ENCODE data around the gene PTPN12.
"Not testable (repeated sequence)": the region's sequence is repeated elsewhere in the genome, so short reads cannot be mapped to it uniquely, and the experiment has no call there.

Gene PTPN12

DNA sequence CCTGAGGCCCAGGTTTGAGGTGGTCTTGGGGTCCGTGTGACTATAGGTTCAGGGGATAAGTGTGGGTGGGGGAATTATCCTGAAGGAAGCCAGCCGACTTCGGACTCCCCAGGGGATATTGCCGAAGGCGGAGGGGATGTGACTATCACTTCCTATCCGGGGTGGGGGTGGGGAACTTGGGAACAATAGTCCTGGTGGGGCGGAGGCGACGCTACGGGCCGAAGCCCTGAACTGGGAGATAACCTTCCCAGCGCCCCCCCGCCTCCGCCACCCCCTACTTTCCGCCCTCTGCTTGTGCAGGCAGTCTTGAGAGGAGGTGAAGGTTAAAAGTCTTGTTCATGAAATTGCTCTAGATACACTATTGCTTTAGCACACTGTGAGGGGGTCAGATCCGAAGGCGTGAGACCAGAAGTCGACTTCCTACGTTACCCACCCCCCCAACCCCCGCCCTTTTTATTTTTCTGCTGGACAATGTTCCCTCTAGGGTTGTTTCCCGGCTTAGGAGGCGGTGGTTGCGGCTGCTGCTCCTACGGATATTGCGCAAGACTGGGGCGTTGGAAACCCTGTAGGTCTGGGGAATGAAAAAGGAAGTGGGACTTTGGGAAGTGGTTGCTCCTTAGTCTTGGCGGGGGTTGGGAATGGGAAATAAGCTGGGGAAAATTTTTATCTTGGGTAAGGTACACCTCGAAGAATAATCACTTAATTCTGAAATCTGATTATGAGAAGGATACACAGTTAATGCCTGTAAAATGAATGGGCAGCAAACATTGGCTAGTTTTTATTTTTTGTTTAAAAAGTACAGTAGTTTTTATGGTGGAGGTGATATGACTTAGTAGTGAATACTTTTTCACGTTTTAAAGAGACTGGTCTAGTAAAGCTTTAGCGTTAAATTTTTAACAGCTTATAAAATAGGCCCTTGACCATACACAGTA lies 1.5 kb downstream of the PTPN12 start:
- DNase-seq = peak in 1 of 2 donors; percentile 23

DNA sequence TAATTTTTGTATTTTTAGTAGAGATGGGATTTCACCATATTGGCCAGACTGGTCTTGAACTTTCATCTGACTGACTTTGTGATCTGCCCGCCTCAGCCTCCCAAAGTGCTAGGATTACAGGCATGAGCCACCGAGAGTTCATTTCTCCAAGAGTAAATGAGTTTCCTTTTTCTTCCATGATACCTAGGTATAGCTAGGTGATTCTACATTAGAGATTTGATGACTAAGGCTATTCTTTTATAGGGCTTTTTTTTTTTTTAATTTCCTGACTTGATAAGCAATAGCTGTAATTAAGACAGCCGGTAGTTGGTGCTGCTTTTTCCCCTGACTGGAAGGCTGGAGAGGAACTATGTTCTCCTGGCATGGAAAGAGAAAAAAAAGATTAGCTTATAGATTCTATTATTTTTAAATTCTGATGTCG lies 3.3 kb downstream of the PTPN12 start:
- no peak for DNase-seq

DNA sequence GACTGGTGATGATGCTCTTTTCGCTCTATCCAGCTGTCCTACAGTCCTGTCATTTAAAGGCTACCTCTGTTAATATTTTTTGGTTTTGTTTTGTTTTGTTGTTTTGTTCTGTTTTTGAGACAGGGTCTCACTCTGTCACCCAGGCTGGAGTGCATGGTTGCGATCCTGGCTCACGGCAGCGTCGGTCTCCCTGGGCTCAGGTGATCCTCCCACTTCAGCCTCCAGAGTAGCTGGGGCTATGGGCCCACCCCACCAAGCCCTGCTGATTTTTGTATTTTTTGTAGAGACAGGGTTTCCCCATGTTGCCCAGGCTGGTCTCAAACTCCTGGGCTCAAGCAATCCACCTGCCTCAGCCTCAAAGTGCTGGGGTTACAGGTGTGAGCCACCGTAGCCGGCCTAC lies 3.9 kb downstream of the PTPN12 start:
- DNase-seq = not testable (repeated sequence)

DNA sequence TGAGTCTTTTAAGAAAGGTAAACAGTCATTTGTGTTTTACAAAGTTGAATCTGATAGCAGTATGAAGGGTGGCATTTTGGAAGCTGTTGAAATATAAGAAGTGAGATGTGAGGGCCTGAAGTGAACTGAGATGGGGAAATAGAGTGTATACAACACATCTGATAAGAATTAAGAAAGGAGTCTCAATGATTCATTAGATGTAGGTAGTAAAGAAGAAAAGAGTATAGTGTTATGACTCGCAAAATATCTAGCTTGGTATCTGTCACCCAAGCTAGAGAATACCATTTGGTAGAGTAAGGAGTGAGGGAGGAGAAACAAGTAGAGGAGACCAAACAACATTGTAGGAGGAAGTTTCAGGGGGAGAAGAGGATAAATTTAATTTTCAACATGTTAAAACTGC lies 5.3 kb downstream of the PTPN12 start:
- no peak for DNase-seq

DNA sequence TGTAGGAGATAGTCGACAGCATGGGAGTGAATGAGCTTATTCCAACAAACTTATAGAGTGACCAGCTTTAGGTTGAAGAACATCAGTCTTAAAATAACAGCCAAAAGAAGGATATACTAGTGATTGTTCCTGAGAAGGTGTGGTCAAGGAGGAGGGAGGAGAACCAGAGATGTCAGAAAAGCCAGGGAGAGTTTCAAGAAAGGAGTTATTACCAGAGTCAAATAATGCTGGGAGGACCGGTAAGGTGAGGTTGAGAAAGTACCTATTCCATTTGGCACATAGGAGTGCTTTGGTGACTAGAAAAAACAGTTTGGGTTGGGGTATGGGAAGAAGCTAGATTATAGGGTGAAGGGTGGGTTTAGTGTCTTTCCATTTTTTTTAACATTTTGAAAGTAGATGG lies 5.8 kb downstream of the PTPN12 start:
- DNase-seq = no peak

GRCh38 chr7:77543910-77544309 lies 6.8 kb downstream of the PTPN12 start:
- no peak for DNase-seq

DNA sequence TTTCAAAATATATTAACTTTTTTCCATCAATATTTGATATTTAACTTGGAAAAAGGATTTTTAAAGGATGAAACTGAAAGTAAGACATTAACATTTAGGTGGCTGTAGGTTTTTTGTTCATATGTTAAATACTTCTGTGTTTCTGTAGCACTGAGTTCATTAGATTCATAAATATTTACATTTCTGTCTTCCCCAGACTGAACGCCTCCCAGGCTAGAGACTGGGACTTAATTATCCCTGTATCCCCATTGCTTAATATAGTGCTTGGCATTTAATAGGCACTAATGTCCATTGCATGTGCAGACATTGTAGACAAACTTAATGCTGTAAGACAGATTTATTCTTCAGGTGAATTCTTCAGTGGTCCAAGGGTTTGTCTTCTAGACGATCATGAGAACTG lies 7.4 kb downstream of the PTPN12 start:
- no peak for DNase-seq

DNA sequence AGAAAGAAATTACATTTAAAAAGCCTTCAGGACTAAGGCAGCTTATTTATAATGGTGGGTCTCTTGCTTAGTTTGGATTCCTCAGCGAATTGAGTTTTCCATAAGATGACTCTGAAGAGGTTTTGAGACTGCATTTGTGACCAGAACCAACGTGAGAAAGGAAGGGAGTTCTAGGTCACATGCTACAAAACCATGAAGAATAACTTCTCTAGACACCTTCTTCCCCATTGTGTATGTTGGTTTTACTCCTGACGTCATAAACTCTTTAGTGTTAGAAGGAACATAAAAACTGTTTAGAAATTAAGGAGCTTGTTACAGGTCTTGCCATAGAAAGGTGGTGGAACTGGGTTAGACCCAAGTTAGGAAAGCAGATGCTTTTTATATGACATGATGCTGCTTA lies 11.1 kb downstream of the PTPN12 start:
- DNase-seq = peak in 1 of 2 donors; percentile 17

- no peak for DNase-seq
These were observed 12.2 kb downstream of the PTPN12 start for GRCh38 chr7:77549106-77549870.

DNA sequence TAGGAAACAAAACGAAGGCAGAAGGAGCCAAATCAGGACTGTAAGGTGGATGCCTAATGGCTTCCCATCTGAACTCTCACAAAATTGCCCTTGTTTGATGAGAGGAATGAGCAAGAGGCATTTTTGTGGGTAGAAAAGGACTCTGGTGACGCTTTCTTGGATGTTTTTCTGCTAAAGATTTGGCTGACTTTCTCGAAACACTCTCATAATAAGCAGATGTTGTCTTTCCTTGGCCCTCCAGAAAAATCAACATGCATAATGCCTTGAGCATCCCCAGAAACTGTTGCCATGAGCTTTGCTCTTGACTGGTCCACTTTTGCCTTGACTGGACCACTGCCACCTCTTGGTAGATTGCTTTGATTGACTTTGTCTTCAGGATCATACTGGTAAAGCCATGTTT lies 13.5 kb downstream of the PTPN12 start:
- DNase-seq = no peak

GRCh38 chr7:77553123-77553522 lies 16.0 kb downstream of the PTPN12 start:
- DNase-seq = no peak

DNA sequence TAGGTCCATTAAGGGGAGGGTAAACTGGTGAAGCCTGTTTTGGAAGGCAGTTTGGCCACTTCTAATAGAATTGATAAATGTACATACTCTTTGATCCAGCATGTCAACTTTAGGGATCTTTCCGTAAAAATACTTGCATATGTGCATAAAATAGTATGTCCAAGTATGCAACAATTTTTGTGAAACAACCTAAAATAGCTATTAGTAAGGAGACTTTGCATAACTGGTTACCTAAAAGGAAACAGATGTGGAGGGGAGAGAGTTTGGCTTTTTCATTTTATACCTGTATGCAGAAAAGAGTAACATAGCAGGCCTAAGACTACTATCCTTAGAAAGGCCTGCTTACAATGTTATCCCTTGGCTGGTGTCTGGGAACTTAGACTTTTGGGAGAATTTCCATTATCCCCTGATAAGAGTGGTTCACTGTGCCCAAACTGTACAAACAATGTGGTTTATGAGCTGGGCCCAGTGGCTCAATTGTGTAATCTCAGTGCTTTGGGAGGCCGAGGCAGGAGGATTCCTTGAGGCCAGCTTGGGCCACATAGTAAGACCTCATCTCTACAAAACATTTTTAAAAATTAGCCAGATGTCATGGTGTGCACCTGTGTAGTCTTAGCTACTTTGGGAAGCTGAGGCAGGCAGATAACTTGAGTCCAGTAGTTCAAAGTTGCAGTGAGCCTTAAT lies 21.3 kb downstream of the PTPN12 start:
- DNase-seq = no peak

DNA sequence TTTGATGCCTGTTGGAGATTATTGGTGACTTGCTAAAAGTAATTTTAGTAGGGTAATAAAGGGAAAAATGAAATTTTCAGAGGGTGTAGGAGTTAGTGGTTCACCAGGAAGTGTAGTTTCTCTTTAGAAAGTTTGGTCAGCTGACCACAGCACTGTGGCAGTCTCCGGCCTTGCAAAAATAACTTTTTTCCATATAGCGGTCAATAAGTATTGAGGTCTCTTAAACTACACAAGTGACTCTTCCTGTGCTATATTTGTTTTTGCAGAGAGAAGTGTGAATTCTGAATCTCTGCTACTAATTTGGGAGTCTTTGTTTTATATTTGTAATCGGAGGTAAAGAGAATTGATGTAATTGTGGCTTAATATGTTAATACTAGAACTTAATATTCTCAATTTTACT lies 24.3 kb downstream of the PTPN12 start:
- no peak for DNase-seq

- no peak for DNase-seq
These were observed 26.2 kb downstream of the PTPN12 start for GRCh38 chr7:77563275-77563674.

DNA sequence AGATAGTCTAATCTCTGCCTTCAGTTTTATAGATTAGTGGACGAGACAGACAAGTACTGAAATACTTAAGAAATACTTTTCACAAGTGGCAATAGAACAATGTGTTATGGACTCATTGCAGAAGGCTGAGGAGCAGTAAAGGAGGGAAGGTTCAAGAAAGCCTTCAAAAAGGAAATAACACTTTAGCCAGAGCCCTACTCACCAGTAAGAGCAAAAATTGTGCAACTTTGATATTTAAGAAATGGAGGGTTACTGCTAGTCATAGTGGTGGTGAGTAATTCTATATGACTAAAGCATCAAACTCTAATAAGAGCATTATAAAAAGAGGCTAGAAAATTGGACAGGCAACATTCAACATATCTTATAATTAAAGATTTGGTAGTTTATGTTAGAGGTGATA lies 28.8 kb downstream of the PTPN12 start:
- DNase-seq = no peak

GRCh38 chr7:77566421-77566820 lies 29.3 kb downstream of the PTPN12 start:
- DNase-seq = no peak

GRCh38 chr7:77569514-77570232 lies 32.6 kb downstream of the PTPN12 start:
- no peak for DNase-seq

DNA sequence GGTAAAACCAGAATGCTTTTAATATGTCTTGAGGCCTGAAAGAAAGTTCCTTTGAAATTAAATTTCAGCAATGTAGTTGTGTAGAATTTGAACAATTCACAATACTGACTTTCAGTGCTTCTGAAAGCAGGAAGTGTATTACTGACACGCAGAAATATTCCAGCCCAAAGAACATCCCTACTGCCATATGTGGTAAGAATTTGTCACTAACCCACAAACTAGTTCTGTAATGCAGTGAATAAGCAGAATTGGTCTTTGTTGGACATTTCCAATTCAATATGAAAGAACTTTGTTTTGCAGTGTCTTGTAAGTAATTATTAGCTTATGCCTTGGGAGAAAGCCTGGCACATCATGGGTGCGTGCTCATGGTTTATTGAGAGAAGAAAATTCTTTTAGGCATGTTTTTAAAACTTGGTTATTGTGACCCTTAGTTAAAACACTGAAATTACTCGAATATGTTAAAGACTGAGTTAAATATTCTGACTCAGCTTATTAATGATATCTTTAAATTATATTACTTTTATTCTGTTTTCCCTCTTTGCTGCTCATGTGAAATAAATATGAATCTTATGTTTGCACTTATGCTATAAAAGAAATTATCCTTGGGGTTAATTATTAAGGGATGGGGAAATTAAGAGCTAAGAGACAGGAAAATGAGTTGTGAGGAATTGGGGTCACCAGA lies 33.4 kb downstream of the PTPN12 start:
- DNase-seq = peak in 1 of 2 donors; percentile 6

GRCh38 chr7:77571801-77572200 lies 34.7 kb downstream of the PTPN12 start:
- no peak for DNase-seq

DNA sequence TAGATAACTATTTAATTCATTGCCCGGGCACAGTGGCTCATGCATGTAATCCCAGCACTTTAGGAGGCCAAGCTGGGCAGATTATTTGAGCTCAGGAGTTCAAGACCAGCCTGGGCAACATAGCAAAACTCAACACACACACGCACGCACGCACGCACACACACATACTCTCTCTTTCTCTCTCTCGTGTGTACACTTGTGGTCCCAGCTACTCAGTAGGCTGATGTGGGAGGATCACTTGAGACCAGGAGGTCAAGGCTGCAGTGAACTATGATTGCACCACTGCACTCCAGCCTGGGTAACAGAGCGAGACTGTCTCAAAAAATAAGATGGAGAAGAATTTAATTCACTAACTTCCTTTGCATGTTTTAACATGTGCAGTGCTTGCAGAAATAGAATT lies 38.1 kb downstream of the PTPN12 start:
- no peak for DNase-seq

- DNase-seq = no peak
These were observed 39.8 kb downstream of the PTPN12 start for GRCh38 chr7:77576856-77577255.

GRCh38 chr7:77579797-77580196 lies 42.7 kb downstream of the PTPN12 start:
- DNase-seq = no peak
